ENCODE data around the gene R3HCC1L. TPM values are rescaled to one million over a fixed set of nuclear protein-coding genes. Genes with fewer than 3 reads are reported as not detected.

The R3HCC1L gene
- total RNA-seq (2014; rRNA removed; shearing (Covaris generic)): 14.1 and 18.3 TPM in 2 replicates

DNA sequence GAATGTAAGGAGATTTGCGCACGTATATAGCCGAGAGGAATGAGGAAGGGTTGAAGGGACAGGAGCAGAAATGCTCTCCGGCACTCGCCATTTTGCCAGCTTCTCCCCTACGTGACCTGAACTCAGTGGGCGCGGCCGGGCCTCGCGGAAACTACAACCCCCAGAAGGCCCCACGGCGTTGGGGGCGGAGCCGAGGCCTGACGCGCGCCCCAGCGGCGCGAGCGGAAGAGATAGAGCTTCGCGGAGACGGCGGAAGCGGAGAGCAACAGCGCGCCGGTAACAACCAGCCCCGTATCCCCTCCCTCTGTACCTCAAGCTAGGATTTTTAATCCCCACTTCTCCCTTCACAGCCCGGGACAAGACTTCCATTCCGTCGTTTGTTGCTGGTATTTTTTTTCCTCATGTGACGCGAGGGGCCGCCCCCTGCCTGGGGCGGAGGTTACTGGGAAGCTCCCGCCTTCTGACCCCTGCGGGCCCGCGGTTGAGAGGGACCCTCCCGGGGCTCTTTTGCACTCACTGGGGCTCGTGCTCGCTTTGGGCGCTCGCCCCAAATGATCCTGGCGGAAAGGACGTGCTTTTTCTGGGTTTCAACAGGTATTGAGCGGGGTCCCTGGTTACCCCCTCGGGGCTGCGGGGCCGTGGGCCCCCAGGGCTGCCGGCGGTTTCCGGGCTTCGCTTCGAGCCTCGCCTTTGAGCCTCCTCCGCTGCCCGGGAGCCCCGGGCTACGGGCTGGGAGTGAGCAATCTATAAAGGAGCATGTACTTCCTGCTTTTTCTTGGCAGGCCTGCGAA, at the start of gene R3HCC1L:
Gene R3HCC1L (plus strand): TSS at position 227 of the 791 bp plus-strand sequence. CDS start 73,458 bp downstream, outside the sequence.
- Histone ChIP-seq H3K4me3 (peak within 1 kb of the TSS; percentile 64), H3K9me3 (replicated peaks) (no peaks in the 10 kb centered on the region), H3K36me3 (peaks cover 3% of the 10 kb centered on the region; the same call in 1 of the 2 replicates), H3K27me3 (replicated peaks) (no peaks in the 10 kb centered on the region), H3K27ac (peak within 1 kb of the TSS; percentile 82), H3K4me1 (replicated peaks) (peaks cover 7% of the 10 kb centered on the region; the same call in 1 of the 2 replicates)
- DNase-seq (ENCODE audit: low read depth in 1 of 2, low spot score in 2 of 2): peak; percentile 87 to 89

DNA sequence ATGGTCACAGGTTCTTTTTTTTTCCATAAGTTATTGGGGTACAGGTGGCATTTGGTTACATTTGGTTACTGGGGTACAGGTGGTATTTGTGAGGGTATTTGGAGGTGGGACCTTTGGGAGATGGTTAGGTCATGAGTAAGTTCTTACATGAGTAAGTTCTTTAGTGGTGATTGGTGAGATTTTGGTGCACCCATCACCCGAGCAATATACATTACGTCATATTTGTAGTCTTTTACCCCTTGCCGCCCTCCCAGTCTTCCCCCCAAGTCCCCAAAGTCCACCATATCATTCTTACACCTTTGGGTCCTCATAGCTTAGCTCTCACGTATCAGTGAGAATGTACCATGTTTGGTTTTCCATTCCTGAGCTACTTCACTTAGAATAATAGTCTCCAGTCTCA, 49.2 kb upstream of the R3HCC1L start:
- no peaks in the 10 kb centered on the region for H3K27me3 ChIP-seq (replicated peaks)
- DNase-seq (ENCODE audit: low read depth in 1 of 2, low spot score in 2 of 2): no peak
- no peaks in the 10 kb centered on the region for H3K9me3 ChIP-seq (replicated peaks)
- no peak overlapping the region for H3K4me3 ChIP-seq
- H3K4me1 ChIP-seq (replicated peaks): no peaks in the 10 kb centered on the region
- H3K27ac ChIP-seq: no peak overlapping the region
- H3K36me3 ChIP-seq: no peaks in the 10 kb centered on the region

DNA sequence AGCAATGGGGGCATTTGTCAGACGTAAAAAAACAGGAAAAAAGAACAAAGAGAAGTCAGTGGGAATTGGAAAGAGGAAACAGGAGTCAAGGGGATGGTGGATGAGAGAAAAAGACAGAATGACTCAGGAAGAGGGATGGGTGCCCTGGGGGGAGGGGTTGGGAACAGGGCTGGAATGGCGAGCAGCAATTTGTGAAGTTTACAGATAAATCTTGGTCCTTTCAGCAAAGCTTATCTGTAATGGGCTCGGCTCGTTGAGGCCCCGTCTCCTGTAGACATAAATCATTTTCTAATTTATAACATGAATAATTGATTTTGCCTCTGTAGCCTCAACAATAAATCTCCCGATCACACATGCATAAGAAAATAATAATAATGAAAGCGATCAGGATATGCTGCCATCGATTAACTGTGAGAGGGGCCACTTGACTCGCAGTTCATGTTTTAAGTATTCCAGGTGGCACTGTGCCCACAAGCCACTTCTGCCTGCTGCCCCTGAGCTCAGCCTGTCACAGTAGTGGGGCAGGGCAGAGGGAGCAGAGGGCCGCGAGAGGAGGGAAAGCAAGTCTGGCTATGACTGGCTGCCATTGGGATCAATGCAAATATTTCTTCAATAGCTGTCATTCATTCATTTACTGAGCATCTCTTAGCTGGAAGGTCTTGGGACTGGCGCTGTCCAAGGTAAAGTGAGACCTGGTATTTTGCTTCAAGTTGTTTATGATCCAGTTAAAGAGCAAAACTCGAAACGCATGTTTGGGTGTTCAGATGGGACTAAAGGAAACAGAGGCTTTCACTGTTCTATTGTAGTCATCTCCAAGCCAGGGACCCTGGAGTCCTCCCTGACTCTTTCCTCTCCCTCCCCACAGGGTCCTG, 47.4 kb upstream of the R3HCC1L start:
- Histone ChIP-seq H3K36me3 (no peaks in the 10 kb centered on the region), H3K27ac (no peak overlapping the region), H3K27me3 (replicated peaks) (no peaks in the 10 kb centered on the region; the same call in 1 of the 2 replicates), H3K4me1 (replicated peaks) (no peaks in the 10 kb centered on the region), H3K4me3 (no peak overlapping the region), H3K9me3 (replicated peaks) (no peaks in the 10 kb centered on the region)
- no peak for DNase-seq (ENCODE audit: low read depth in 1 of 2, low spot score in 2 of 2)

DNA sequence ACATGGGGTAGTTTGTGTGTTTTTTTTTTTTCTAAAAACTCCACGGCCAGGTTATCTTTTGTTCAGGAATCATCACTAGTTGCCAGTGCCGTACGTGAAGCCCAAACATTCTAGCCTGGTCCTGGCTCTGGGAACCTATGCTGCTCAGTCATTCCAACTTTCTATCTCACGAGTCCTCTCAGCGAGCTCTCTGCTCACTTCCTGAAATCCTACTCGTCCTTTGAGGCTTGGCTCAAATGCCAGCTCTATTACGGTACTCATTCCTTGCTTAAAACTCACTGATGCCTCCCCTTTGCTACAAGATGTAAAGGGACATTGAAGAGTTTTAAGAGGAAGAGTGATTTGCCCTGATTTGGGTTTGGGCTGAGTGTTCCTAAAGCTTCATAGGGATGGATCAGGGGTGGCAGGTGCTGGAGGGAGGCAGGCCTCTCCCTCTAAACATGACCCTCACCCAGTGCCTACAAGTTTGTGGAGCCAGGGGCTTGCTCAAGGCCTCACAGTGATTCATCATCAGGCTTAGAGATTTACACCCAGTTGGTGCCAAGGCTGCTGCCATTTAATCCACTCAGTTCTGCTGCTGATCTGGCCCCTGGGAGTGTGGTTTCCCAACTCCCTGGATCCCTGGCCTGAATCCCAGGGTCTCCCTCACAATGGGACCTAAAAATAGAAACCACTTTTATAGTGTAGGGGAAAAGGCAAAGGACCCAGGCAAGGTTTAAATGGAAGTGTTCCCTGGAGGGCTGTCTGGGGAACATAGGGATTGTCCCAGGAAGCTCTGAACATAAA, 46.1 kb upstream of the R3HCC1L start:
- no peak for DNase-seq (ENCODE audit: low read depth in 1 of 2, low spot score in 2 of 2)
- Histone ChIP-seq H3K27ac (no peak overlapping the region), H3K4me3 (no peak overlapping the region), H3K4me1 (replicated peaks) (no peaks in the 10 kb centered on the region), H3K36me3 (no peaks in the 10 kb centered on the region), H3K27me3 (replicated peaks) (no peaks in the 10 kb centered on the region; the same call in 1 of the 2 replicates), H3K9me3 (replicated peaks) (no peaks in the 10 kb centered on the region)

DNA sequence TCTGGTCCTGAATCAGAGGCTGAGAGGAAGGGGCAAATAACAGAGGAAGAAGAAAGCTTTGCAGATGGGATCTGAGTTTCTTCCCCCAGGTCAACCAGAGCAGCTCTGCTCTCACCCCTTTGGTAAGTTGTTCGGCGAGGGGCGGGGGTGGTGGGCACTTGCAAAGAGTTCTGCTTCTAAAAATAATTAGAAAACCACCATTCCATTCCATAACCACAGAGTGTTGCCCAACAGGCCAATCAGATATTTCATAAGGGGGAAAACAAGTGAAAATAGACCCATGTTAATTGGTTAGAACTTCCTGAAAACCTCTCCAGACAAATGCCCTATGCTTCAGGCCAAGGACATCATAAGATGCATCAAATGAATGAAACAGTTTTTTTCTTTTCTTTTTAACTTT, 43.6 kb upstream of the R3HCC1L start:
- no peaks in the 10 kb centered on the region for H3K4me1 ChIP-seq (replicated peaks)
- peaks cover 3% of the 10 kb centered on the region; the same call in 1 of the 2 replicates for H3K27me3 ChIP-seq (replicated peaks)
- H3K9me3 ChIP-seq (replicated peaks): no peaks in the 10 kb centered on the region
- DNase-seq (ENCODE audit: low read depth in 1 of 2, low spot score in 2 of 2): no peak
- no peak overlapping the region for H3K27ac ChIP-seq
- no peak overlapping the region for H3K4me3 ChIP-seq
- no peaks in the 10 kb centered on the region for H3K36me3 ChIP-seq

DNA sequence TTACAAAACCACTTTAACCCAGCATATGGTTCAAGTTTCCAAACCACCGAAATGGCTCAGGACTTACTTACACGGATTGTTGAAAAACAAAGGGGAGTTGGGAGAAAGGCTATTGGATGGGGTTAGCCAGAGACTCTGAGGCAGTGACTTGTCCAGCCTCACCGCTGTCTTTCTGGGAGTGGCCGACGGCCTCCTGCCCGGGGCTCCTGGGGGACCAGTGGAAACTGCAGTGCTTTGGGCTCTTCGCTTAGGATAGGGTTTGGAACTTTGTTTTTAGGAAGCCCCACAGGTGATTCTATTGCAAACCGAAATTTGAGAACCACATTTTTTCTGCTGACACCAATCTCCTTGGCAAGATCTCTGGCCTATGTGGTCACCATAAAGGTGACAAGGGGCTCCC, 38.1 kb upstream of the R3HCC1L start:
- Histone ChIP-seq H3K27me3 (replicated peaks) (peaks cover 9% of the 10 kb centered on the region; the same call in 1 of the 2 replicates), H3K4me1 (replicated peaks) (no peaks in the 10 kb centered on the region), H3K27ac (no peak overlapping the region), H3K9me3 (replicated peaks) (no peaks in the 10 kb centered on the region), H3K4me3 (no peak overlapping the region), H3K36me3 (no peaks in the 10 kb centered on the region)
- no peak for DNase-seq (ENCODE audit: low read depth in 1 of 2, low spot score in 2 of 2)

DNA sequence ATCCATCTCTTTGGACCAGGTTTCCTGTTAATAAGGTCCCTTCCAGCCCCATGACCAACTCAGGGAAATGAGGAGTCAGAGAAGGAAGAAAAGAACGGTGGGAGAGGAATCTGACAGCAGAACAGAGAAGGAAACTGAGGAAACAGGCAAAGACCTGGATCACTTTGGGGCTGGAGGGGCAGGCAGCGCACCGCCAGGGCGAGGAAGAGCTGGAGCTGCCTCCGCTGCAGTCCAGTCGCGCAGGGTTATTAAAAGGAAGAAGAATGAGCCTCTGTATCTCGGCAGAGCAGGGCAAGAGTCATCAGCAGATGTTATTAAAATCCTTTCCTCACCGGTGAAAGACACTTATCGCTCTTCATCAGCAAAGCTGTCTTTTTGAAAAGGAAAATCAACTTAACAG, 37.7 kb upstream of the R3HCC1L start:
- DNase-seq (ENCODE audit: low read depth in 1 of 2, low spot score in 2 of 2): no peak
- Histone ChIP-seq H3K4me1 (replicated peaks) (no peaks in the 10 kb centered on the region), H3K27ac (no peak overlapping the region), H3K9me3 (replicated peaks) (no peaks in the 10 kb centered on the region), H3K27me3 (replicated peaks) (0 out of 2 replicates have a peak, but pooled peaks cover 9% of the 10 kb centered on the region), H3K36me3 (no peaks in the 10 kb centered on the region), H3K4me3 (no peak overlapping the region)

DNA sequence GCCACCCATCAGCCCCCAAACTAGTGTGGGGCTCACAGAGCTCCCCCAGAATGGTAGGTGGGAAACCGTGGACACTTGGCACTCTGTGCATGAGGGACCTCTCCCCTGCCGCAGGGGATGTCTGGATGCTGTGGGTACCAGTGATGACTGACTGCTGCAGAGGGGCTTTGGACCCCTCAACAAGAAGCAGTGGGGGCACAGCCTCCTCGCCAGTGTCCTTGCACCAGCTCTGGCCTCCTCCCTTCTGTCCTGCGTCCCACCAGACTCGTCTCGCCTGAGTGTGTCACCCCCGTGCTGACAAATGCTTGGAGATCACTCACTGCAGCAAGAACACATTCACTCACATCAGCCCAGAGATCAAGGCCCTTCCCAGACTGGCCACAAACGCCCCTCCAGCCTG, 37.3 kb upstream of the R3HCC1L start:
- H3K27me3 ChIP-seq (replicated peaks): 0 out of 2 replicates have a peak, but pooled peaks cover 9% of the 10 kb centered on the region
- no peak for DNase-seq (ENCODE audit: low read depth in 1 of 2, low spot score in 2 of 2)
- H3K36me3 ChIP-seq: no peaks in the 10 kb centered on the region
- H3K9me3 ChIP-seq (replicated peaks): no peaks in the 10 kb centered on the region
- H3K4me1 ChIP-seq (replicated peaks): no peaks in the 10 kb centered on the region
- H3K4me3 ChIP-seq: no peak overlapping the region
- no peak overlapping the region for H3K27ac ChIP-seq

DNA sequence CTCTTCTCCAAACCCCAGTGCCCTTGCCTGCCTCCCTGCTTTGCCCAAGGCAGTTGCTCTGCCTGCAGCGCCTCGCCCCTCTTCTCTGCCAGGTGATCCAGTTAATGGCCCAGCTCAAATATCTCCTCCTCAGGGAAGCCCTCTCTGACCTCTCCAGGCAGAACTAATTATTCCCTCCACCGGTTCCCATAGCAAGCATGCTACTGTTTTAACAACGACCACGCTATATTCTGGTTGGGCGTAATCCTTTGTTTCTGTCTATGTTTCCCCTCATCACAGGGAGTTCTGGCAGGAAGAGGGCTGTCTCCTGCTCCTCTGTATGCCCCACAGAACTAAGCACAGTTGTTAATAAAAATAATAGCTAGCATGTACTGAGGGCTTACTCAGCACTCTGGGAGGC, 36.8 kb upstream of the R3HCC1L start:
- H3K27me3 ChIP-seq (replicated peaks): 0 out of 2 replicates have a peak, but pooled peaks cover 9% of the 10 kb centered on the region
- no peaks in the 10 kb centered on the region for H3K36me3 ChIP-seq
- no peaks in the 10 kb centered on the region for H3K4me1 ChIP-seq (replicated peaks)
- H3K9me3 ChIP-seq (replicated peaks): no peaks in the 10 kb centered on the region
- DNase-seq (ENCODE audit: low read depth in 1 of 2, low spot score in 2 of 2): no peak
- H3K27ac ChIP-seq: no peak overlapping the region
- H3K4me3 ChIP-seq: no peak overlapping the region

DNA sequence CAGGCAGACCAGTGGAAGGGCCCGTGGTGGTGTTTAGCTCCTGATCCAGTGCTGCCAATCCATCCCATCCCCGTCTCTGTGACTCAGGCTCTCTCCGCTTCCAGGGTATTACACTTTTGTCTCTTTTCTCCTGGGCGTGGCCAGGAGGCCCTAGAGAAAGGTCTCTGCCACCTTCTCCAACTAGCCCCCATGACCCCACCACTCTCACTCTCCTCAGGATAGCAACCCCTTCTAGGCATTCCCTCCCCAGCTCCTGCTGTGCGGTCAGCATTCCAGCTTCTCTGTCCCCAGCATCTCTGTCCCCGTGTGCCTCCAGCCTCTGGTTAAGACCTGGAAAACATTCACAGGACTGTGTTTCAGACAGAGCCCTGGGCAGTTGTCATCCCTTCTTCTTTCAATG, 36.2 kb upstream of the R3HCC1L start:
- DNase-seq (ENCODE audit: low read depth in 1 of 2, low spot score in 2 of 2): no peak
- Histone ChIP-seq H3K4me3 (no peak overlapping the region), H3K9me3 (replicated peaks) (no peaks in the 10 kb centered on the region), H3K36me3 (no peaks in the 10 kb centered on the region), H3K27me3 (replicated peaks) (0 out of 2 replicates have a peak, but pooled peaks cover 9% of the 10 kb centered on the region), H3K4me1 (replicated peaks) (no peaks in the 10 kb centered on the region), H3K27ac (no peak overlapping the region)

DNA sequence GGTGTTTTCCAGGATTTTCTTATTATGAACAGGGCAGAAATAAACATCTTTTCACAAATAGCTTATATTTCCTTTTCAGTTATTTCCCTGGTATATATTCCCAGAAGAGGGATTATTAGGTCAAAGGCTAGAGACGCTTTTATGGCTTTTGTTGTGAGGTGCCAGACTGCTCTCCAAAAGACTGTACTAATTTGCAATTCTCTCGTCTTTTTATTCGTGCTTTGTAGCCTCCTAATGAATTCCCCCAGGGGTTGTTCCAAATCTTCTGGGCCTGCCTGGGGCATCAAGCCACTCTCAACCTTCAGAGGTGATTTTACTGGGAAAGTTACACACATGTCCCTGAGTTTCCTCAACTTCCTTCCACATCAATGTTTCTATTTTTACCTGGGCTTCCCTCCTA, 34.0 kb upstream of the R3HCC1L start:
- H3K4me3 ChIP-seq: no peak overlapping the region
- H3K9me3 ChIP-seq (replicated peaks): no peaks in the 10 kb centered on the region
- no peak overlapping the region for H3K27ac ChIP-seq
- 0 out of 2 replicates have a peak, but pooled peaks cover 6% of the 10 kb centered on the region for H3K27me3 ChIP-seq (replicated peaks)
- H3K4me1 ChIP-seq (replicated peaks): no peaks in the 10 kb centered on the region
- no peak for DNase-seq (ENCODE audit: low read depth in 1 of 2, low spot score in 2 of 2)
- H3K36me3 ChIP-seq: no peaks in the 10 kb centered on the region

DNA sequence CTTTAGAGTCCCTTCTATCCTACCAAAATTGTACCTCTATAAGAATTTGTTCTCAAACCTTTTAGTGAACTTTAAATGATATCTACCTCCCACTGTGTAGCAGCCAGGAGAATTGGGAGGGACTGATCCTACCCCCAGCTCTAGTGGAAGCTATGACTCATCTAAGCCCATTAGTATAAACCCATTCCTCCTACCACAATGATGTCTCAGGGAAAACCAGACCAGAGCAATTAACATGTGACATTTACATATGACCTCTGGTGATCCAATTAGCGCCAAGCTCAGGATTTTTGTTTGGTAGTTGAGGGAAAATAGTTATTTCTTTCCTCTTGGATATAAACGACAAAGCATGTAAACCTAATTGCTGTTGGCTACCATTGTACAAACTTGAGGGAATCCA, 33.1 kb upstream of the R3HCC1L start:
- Histone ChIP-seq H3K27ac (no peak overlapping the region), H3K4me1 (replicated peaks) (no peaks in the 10 kb centered on the region), H3K27me3 (replicated peaks) (0 out of 2 replicates have a peak, but pooled peaks cover 6% of the 10 kb centered on the region), H3K36me3 (no peaks in the 10 kb centered on the region), H3K4me3 (no peak overlapping the region), H3K9me3 (replicated peaks) (no peaks in the 10 kb centered on the region)
- DNase-seq (ENCODE audit: low read depth in 1 of 2, low spot score in 2 of 2): no peak

DNA sequence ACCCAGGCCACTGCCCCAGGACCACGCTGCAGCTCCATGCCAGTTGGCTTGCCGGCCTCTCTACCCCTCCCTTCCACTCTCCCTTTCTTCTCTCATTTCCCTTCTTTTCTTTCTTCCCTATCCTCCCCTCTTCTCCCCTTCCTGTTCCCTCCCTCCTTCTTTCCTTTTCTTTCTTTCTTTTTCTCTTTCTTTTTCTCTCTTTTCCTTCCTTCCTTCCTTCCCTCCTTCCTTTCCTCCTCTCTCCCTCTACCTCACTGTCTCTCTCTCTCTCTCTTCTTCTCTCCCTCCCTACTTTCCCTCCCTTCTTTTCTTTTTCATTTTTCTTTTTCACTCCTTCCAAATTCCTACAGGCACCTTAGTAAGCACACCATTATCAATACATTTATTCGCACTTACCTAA, 30.3 kb upstream of the R3HCC1L start:
- Histone ChIP-seq H3K36me3 (no peaks in the 10 kb centered on the region), H3K4me1 (replicated peaks) (no peaks in the 10 kb centered on the region), H3K27me3 (replicated peaks) (0 out of 2 replicates have a peak, but pooled peaks cover 8% of the 10 kb centered on the region), H3K9me3 (replicated peaks) (no peaks in the 10 kb centered on the region), H3K27ac (no peak overlapping the region), H3K4me3 (no peak overlapping the region)
- DNase-seq (ENCODE audit: low read depth in 1 of 2, low spot score in 2 of 2): no peak

Measured in SJSA1 (cell line).